Astrocyte of the cerebellum (primary cell): ENCODE measurements around the gene DEDD.

ENCODE experiments used
- DNase-seq: peaks from one replicate; pipeline ENCODE4 v3.0.0-alpha.2; 2011; ENCODE audit warnings: low read depth
- H3K4me3 ChIP-seq: 2 replicates; pipeline ENCODE4 v1.5.1; 2011; ENCODE audit warnings: mild to moderate bottlenecking, low read depth, low read length, moderate library complexity
- CTCF ChIP-seq: IDR thresholded peaks from 2 replicates; pipeline ENCODE4 v1.5.1; 2012; ENCODE audit warnings: low read length, low read depth, moderate library complexity, mild to moderate bottlenecking; ENCODE audit errors: missing control alignments
- in situ Hi-C: cut with HindIII; loops from 2 replicates; pipeline ENCODE4 v1.10.0; 2017; ENCODE audit warnings: low sequenced_read_pairs

DEDD gene

GRCh38 chr1:161090617-161091016, 41.9 kb downstream of the DEDD start:
- no peak overlapping the region for H3K4me3 ChIP-seq
- no peak for TF ChIP-seq CTCF
- in situ Hi-C loops = no loop called here
- DNase-seq = no peak

GRCh38 chr1:161089938-161090337, 42.5 kb downstream of the DEDD start:
- in situ Hi-C loops = no loop called here
- no peak for TF ChIP-seq CTCF
- DNase-seq = no peak
- H3K4me3 ChIP-seq = no peak overlapping the region

- in situ Hi-C loops = no loop called here
- no peak within 1 kb of the TSS for H3K4me3 ChIP-seq
- TF ChIP-seq CTCF = no peak
- DNase-seq = no peak
These were observed 43.1 kb downstream of the DEDD start, which contains the start of gene NECTIN4 for GRCh38 chr1:161089251-161089924. Gene NECTIN4 (minus strand): TSS chr1:161089558. CDS start chr1:161089296, 262 bp downstream.

- TF ChIP-seq CTCF = no peak
- H3K4me3 ChIP-seq = no peak overlapping the region
- in situ Hi-C loops = no loop called here
- no peak for DNase-seq
These were observed 43.8 kb downstream of the DEDD start for GRCh38 chr1:161088587-161089110.

GRCh38 chr1:161086457-161086856, 46.0 kb downstream of the DEDD start:
- no peak for DNase-seq
- no peak overlapping the region for H3K4me3 ChIP-seq
- in situ Hi-C loops = no loop called here
- no peak for TF ChIP-seq CTCF

GRCh38 chr1:161085165-161085564, 47.3 kb downstream of the DEDD start:
- no peak for TF ChIP-seq CTCF
- in situ Hi-C loops = no loop called here
- DNase-seq = no peak
- H3K4me3 ChIP-seq = no peak overlapping the region
